BJ (cell line): ENCODE results near the gene XYLT1. TPM values are rescaled to one million over a fixed set of nuclear protein-coding genes. Genes with fewer than 3 reads are reported as not detected.

Source experiments
- CTCF ChIA-PET: fragments of 350-600 bp; formaldehyde crosslinking; extraction: SDS; loops from one replicate; lab custom pipeline; 2021; ENCODE audit warnings: antibody characterized with exemption, inconsistent platforms; lab: Yijun Ruan, JAX
- POLR2A ChIA-PET: fragments of 300-600 bp; sonication (Branson Sonifier 250); formaldehyde crosslinking; extraction: SDS; loops from one replicate; lab custom pipeline; 2021; ENCODE audit warnings: antibody characterized with exemption; lab: Charles Lee
- DNase-seq: peaks from one replicate; pipeline ENCODE4 v3.0.0-alpha.2; 2011; ENCODE audit warnings: low read depth
- H3K27me3 ChIP-seq: 2 replicates; pipeline ENCODE4 v1.6.0; 2011; ENCODE audit warnings: low read length; ENCODE audit not compliant: control insufficient read depth, insufficient read depth
- H3K36me3 ChIP-seq: 2 replicates; pipeline ENCODE4 v1.5.1; 2011; ENCODE audit warnings: low read length; ENCODE audit not compliant: control insufficient read depth, insufficient read depth
- H3K4me3 ChIP-seq: 2 replicates; pipeline ENCODE4 v1.5.1; 2011; ENCODE audit warnings: low read depth, mild to moderate bottlenecking, control low read depth, low read length
- CTCF ChIP-seq: IDR thresholded peaks from 2 replicates; pipeline ENCODE4 v1.5.1; 2011; ENCODE audit warnings: low read depth, mild to moderate bottlenecking, control low read depth, inconsistent platforms, low read length, moderate library complexity; ENCODE audit not compliant: insufficient read depth
- polyA plus RNA-seq: library from polyadenylated mRNA; depleted of rRNA; stranded (reverse); fragments of >200 nt; gene quantifications from 2 replicates; pipeline ENCODE4 v1.2.3, GENCODE V29; 2011

The XYLT1 gene
- polyA plus RNA-seq, 1 experiment, result 15.9 TPM

- no peak for DNase-seq
- ChIA-PET POLR2A (no interaction called here), CTCF (interaction anchor here (0.7 kb wide), 1 partner anchor 10 kb away, joined by 3 read pairs; no protein-coding TSS in a partner anchor)
- Histone ChIP-seq H3K27me3 (no peaks in the 10 kb centered on the region), H3K36me3 (peaks cover 2% of the 10 kb centered on the region), H3K4me3 (no peak overlapping the region)
- no peak for TF ChIP-seq CTCF
Observed at GRCh38 chr16:17168181-17168580, 302.6 kb downstream of the XYLT1 start.

- Histone ChIP-seq H3K36me3 (peaks cover 2% of the 10 kb centered on the region), H3K27me3 (no peaks in the 10 kb centered on the region), H3K4me3 (no peak overlapping the region)
- DNase-seq, result no peak
- no peak for TF ChIP-seq CTCF
- CTCF ChIA-PET, result no interaction called here
- POLR2A ChIA-PET, result no interaction called here
Observed at GRCh38 chr16:17166095-17166494, 304.7 kb downstream of the XYLT1 start.

GRCh38 chr16:17162560-17162959 lies 308.2 kb downstream of the XYLT1 start:
- no peak for DNase-seq
- 0 out of 2 replicates have a peak, but pooled peaks cover 2% of the 10 kb centered on the region for H3K36me3 ChIP-seq
- POLR2A ChIA-PET, result no interaction called here

GRCh38 chr16:17160920-17161431 lies 309.8 kb downstream of the XYLT1 start:
- ChIA-PET CTCF (no interaction called here), POLR2A (no interaction called here)
- Histone ChIP-seq H3K4me3 (no peak overlapping the region), H3K27me3 (no peaks in the 10 kb centered on the region), H3K36me3 (0 out of 2 replicates have a peak, but pooled peaks cover 2% of the 10 kb centered on the region)
- TF ChIP-seq CTCF, result no peak
- no peak for DNase-seq

More at GRCh38 chr16:17162560-17162959, 308.2 kb downstream of the XYLT1 start:
- no peaks in the 10 kb centered on the region for H3K27me3 ChIP-seq
- no peak overlapping the region for H3K4me3 ChIP-seq
- no peak for TF ChIP-seq CTCF
- CTCF ChIA-PET, result no interaction called here

GRCh38 chr16:17160285-17160853 lies 310.4 kb downstream of the XYLT1 start:
- H3K36me3 ChIP-seq, result 0 out of 2 replicates have a peak, but pooled peaks cover 2% of the 10 kb centered on the region
- DNase-seq, result no peak
- H3K27me3 ChIP-seq, result no peaks in the 10 kb centered on the region
- H3K4me3 ChIP-seq, result no peak overlapping the region
- ChIA-PET POLR2A (no interaction called here), CTCF (interaction anchor here (0.8 kb wide), 1 partner anchor 10 kb away, joined by 4 read pairs; no protein-coding TSS in a partner anchor)
- TF ChIP-seq CTCF, result no peak
